H1 (cell line): Measurements from ENCODE around the gene GADD45B. TPM values are rescaled to one million over a fixed set of nuclear protein-coding genes. Genes with fewer than 3 reads are reported as not detected.

Experiments used
- CTCF ChIA-PET: fragments of 300-600 bp; sonication (Branson Sonifier 250); formaldehyde crosslinking; loops from one replicate; lab custom pipeline; 2021; ENCODE audit not compliant: partially characterized antibody; lab: Charles Lee
- POLR2A ChIA-PET: fragments of 300-600 bp; sonication (Branson Sonifier 250); formaldehyde crosslinking; loops from one replicate; lab custom pipeline; 2021; ENCODE audit warnings: inconsistent platforms; ENCODE audit not compliant: partially characterized antibody; lab: Charles Lee
- DNase-seq, 2 experiments: peaks; one replicate each; pipeline versions ENCODE4 v3.0.0 to v3.0.0-alpha.2; 2010 to 2022; ENCODE audit warnings: low spot score in 2 of 2, low read depth in 1 of 2, mixed read lengths in 1 of 2
- FAIRE-seq: peaks from 2 replicates; lab custom pipeline; 2011; peaks lifted over from hg19 to GRCh38; lab: Jason Lieb, UNC
- H2AFZ ChIP-seq: 2 replicates; pipeline ENCODE4 v1.8.1; 2012; ENCODE audit warnings: low read length, inconsistent platforms
- H2AK5ac ChIP-seq: 2 replicates; pipeline ENCODE4 v1.6.1; 2013; ENCODE audit warnings: low read depth, low read length
- H2BK120ac ChIP-seq: replicated peaks from 2 replicates; pipeline ENCODE3; 2013; ENCODE audit warnings: low read depth, low read length, inconsistent platforms
- H2BK12ac ChIP-seq: 2 replicates; pipeline ENCODE4 v1.6.1; 2013; ENCODE audit warnings: low read depth, low read length
- H2BK15ac ChIP-seq: 2 replicates; pipeline ENCODE4 v1.6.1; 2013; ENCODE audit warnings: low read length
- H2BK20ac ChIP-seq: 2 replicates; pipeline ENCODE4 v1.6.1; 2013; ENCODE audit warnings: low read length
- H2BK5ac ChIP-seq: 2 replicates; pipeline ENCODE4 v1.6.1; 2013; ENCODE audit warnings: low read depth, low read length
- H3K14ac ChIP-seq: 2 replicates; pipeline ENCODE4 v1.6.1; 2013; ENCODE audit warnings: inconsistent platforms; ENCODE audit not compliant: insufficient read length
- H3K18ac ChIP-seq: 2 replicates; pipeline ENCODE4 v1.6.1; 2013; ENCODE audit warnings: low read length; ENCODE audit errors: extremely low read depth
- H3K23ac ChIP-seq: 2 replicates; pipeline ENCODE4 v1.6.1; 2013; ENCODE audit warnings: inconsistent platforms; ENCODE audit not compliant: insufficient read length
- H3K23me2 ChIP-seq: 2 replicates; pipeline ENCODE4 v1.6.1; 2013; ENCODE audit warnings: low read depth, low read length
- H3K27ac ChIP-seq: 2 replicates; pipeline ENCODE4 v1.6.1; 2011; ENCODE audit warnings: low read depth, low read length, inconsistent platforms
- H3K27me3 ChIP-seq, 4 experiments: replicated peaks in 1 of 4; 1 replicate in 1 of 4; 2 replicates in 3 of 4; pipeline versions ENCODE4 v1.6.1 to v1.8.1; 2011 to 2013; ENCODE audit warnings: low read length in 3 of 4, mild to moderate bottlenecking in 3 of 4, inconsistent platforms in 2 of 4, mixed read lengths in 2 of 4, moderate library complexity in 1 of 4; ENCODE audit not compliant: control insufficient read depth in 3 of 4, insufficient read depth in 3 of 4; ENCODE audit errors: extremely low read depth in 1 of 4
- H3K36me3 ChIP-seq, 4 experiments: 2 replicates each; pipeline versions ENCODE4 v1.6.1 to v1.8.1; 2011 to 2013; ENCODE audit warnings: mild to moderate bottlenecking in 4 of 4, low read length in 3 of 4, moderate library complexity in 2 of 4, control low read depth in 1 of 4, inconsistent platforms in 1 of 4; ENCODE audit not compliant: insufficient read depth in 4 of 4, control insufficient read depth in 2 of 4
- H3K4ac ChIP-seq: replicated peaks from 2 replicates; pipeline ENCODE3; 2013; ENCODE audit warnings: low read length, low read depth, mixed read lengths, inconsistent platforms; ENCODE audit not compliant: insufficient read length
- H3K4me1 ChIP-seq, 4 experiments: replicated peaks in 1 of 4; 1 replicate in 1 of 4; 2 replicates in 3 of 4; pipeline versions ENCODE4 v1.6.1 to v1.8.1; 2011 to 2013; ENCODE audit warnings: low read length in 3 of 4, inconsistent platforms in 2 of 4, mixed read lengths in 1 of 4; ENCODE audit not compliant: insufficient read depth in 4 of 4, control insufficient read depth in 3 of 4
- H3K4me2 ChIP-seq, 2 experiments: 2 replicates each; pipeline versions ENCODE4 v1.6.1 to v1.8.1; 2011 to 2013; ENCODE audit warnings: low read depth in 2 of 2, low read length in 2 of 2, control low read depth in 1 of 2, inconsistent platforms in 1 of 2, mild to moderate bottlenecking in 1 of 2; ENCODE audit not compliant: insufficient read depth in 1 of 2
- H3K4me3 ChIP-seq, 4 experiments: fragments of 200-600, 300-600 bp in 1 of 4; sonication (generic), shearing (Covaris generic), sonication (Bioruptor Twin) in 1 of 4; 2 replicates each; pipeline versions ENCODE4 v1.5.1 to v1.8.1; 2011 to 2016; ENCODE audit warnings: low read length in 4 of 4, low read depth in 3 of 4, control low read depth in 2 of 4, inconsistent platforms in 2 of 4, mild to moderate bottlenecking in 2 of 4, mixed read lengths in 1 of 4, moderate library complexity in 1 of 4; ENCODE audit not compliant: insufficient read depth in 2 of 4; ENCODE audit errors: extremely low read depth in 1 of 4
- H3K56ac ChIP-seq: replicated peaks from 2 replicates; pipeline ENCODE3; 2013; ENCODE audit warnings: low read depth, mild to moderate bottlenecking, mixed read lengths, low read length, inconsistent platforms; ENCODE audit not compliant: insufficient read length
- H3K79me1 ChIP-seq: 2 replicates; pipeline ENCODE4 v1.6.1; 2013; ENCODE audit warnings: low read depth, low read length, control low read depth
- H3K79me2 ChIP-seq, 2 experiments: 2 replicates each; pipeline versions ENCODE4 v1.6.1 to v1.8.1; 2012 to 2013; ENCODE audit warnings: low read length in 2 of 2, mild to moderate bottlenecking in 2 of 2, inconsistent platforms in 1 of 2; ENCODE audit not compliant: insufficient read depth in 2 of 2, control insufficient read depth in 1 of 2
- H3K9ac ChIP-seq, 4 experiments: replicated peaks in 1 of 4; 1 replicate in 1 of 4; 2 replicates in 3 of 4; pipeline versions ENCODE4 v1.6.1 to v1.8.1; 2011 to 2013; ENCODE audit warnings: low read depth in 3 of 4, low read length in 3 of 4, control low read depth in 2 of 4, mild to moderate bottlenecking in 2 of 4, moderate library complexity in 2 of 4, inconsistent platforms in 1 of 4; ENCODE audit errors: extremely low read depth in 1 of 4
- H3K9me3 ChIP-seq, 2 experiments: 2 replicates each; pipeline versions ENCODE4 v1.6.1 to v1.8.1; 2012 to 2013; ENCODE audit warnings: mild to moderate bottlenecking in 2 of 2, moderate library complexity in 2 of 2, control low read depth in 1 of 2, inconsistent platforms in 1 of 2, low read depth in 1 of 2, low read length in 1 of 2, mixed read lengths in 1 of 2; ENCODE audit not compliant: insufficient read depth in 2 of 2
- H4K20me1 ChIP-seq, 2 experiments: replicated peaks in 1 of 2; 2 replicates each; pipeline versions ENCODE3 to v1.8.1; 2011 to 2013; ENCODE audit warnings: inconsistent platforms in 2 of 2, low read length in 2 of 2, mild to moderate bottlenecking in 1 of 2; ENCODE audit not compliant: insufficient read depth in 2 of 2, control insufficient read depth in 1 of 2
- H4K5ac ChIP-seq: 2 replicates; pipeline ENCODE4 v1.6.1; 2013; ENCODE audit warnings: low read length, low read depth, mixed read lengths, inconsistent platforms; ENCODE audit not compliant: insufficient read length
- H4K8ac ChIP-seq: 2 replicates; pipeline ENCODE4 v1.8.0; 2013; ENCODE audit warnings: mild to moderate bottlenecking, moderate library complexity, low read length, inconsistent platforms; ENCODE audit not compliant: insufficient read depth; ENCODE audit errors: extremely low read depth
- H4K91ac ChIP-seq: replicated peaks from 2 replicates; pipeline ENCODE3; 2013; ENCODE audit warnings: low read length, mixed read lengths, inconsistent platforms; ENCODE audit not compliant: insufficient read length
- BCL11A ChIP-seq, 2 experiments: IDR thresholded peaks; one replicate each; pipeline ENCODE4 v1.6.1; 2011; ENCODE audit warnings: low read depth in 2 of 2, low read length in 2 of 2, mild to moderate bottlenecking in 2 of 2
- CHD1 ChIP-seq: IDR thresholded peaks from 2 replicates; pipeline ENCODE4 v1.6.1; 2012; ENCODE audit warnings: low read depth, low read length, improper control_type of control experiment
- EP300 ChIP-seq, 2 experiments: IDR thresholded peaks; 1 replicate in 1 of 2; 2 replicates in 1 of 2; pipeline ENCODE4 v1.6.1; 2011 to 2012; ENCODE audit warnings: low read depth in 2 of 2, low read length in 2 of 2, mild to moderate bottlenecking in 2 of 2, borderline replicate concordance in 1 of 2, inconsistent platforms in 1 of 2, moderate library complexity in 1 of 2
- FOSL1 ChIP-seq: IDR thresholded peaks from 2 replicates; pipeline ENCODE4 v1.6.1; 2011; ENCODE audit warnings: mild to moderate bottlenecking, low read depth, low read length, moderate library complexity; ENCODE audit not compliant: insufficient read depth
- GTF2F1 ChIP-seq: IDR thresholded peaks from 2 replicates; pipeline ENCODE4 v1.6.1; 2012; ENCODE audit warnings: low read depth, low read length, improper control_type of control experiment, borderline replicate concordance
- JUN ChIP-seq: IDR thresholded peaks from 2 replicates; pipeline ENCODE4 v1.6.1; 2011; ENCODE audit warnings: low read depth, mild to moderate bottlenecking, improper control_type of control experiment, low read length
- KDM4A ChIP-seq: IDR thresholded peaks from one replicate; pipeline ENCODE4 v1.7.1; 2012; ENCODE audit warnings: low read depth, mild to moderate bottlenecking, moderate library complexity, low read length, inconsistent platforms; ENCODE audit not compliant: severe bottlenecking
- RBBP5 ChIP-seq: IDR thresholded peaks from 2 replicates; pipeline ENCODE4 v1.7.1; 2012; ENCODE audit warnings: low read depth, mild to moderate bottlenecking, inconsistent platforms, low read length, moderate library complexity, borderline replicate concordance
- SUZ12 ChIP-seq: fragments of 200-600 bp; sonication (generic); IDR thresholded peaks from 2 replicates; pipeline ENCODE4 v1.6.1; 2012; ENCODE audit warnings: mild to moderate bottlenecking, inconsistent platforms, low read length, moderate library complexity, mixed read lengths
- TBP ChIP-seq: IDR thresholded peaks from 2 replicates; pipeline ENCODE4 v1.6.1; 2011; ENCODE audit warnings: low read depth, low read length, improper control_type of control experiment
- TEAD4 ChIP-seq: IDR thresholded peaks from 2 replicates; pipeline ENCODE4 v1.6.1; 2012; ENCODE audit warnings: low read depth, low read length, inconsistent platforms, mixed read lengths
- WGBS, 2 experiments: shearing (Covaris generic) in 1 of 2; methylation state at CpG; one replicate each; pipeline versions ENCODE4 v1.1.6 to v1.1.7; 2013 to 2015; ENCODE audit warnings: low lambda C conversion rate in 2 of 2, mixed read lengths in 2 of 2, inconsistent platforms in 1 of 2, low coverage in 1 of 2, missing lambda C conversion rate in 1 of 2; ENCODE audit not compliant: insufficient replicate concordance in 2 of 2, insufficient coverage in 1 of 2, insufficient read length in 1 of 2; ENCODE audit errors: extremely low coverage in 1 of 2, missing lambda C conversion rate in 1 of 2; 5-methylcytosine and 5-hydroxymethylcytosine counted together
- polyA plus RNA-seq, 7 experiments: library from polyadenylated mRNA; depleted of rRNA in 3 of 7; stranded (reverse) in 5 of 7; unstranded in 2 of 7; fragments of >200 nt in 5 of 7; fragments of 200-250 nt in 2 of 7; gene quantifications; 1 replicate in 5 of 7; 2 replicates in 1 of 7; 4 replicates in 1 of 7; pipeline versions ENCODE4 v1.2.1 to v1.2.3, GENCODE V29; 2011 to 2013; ENCODE audit warnings: missing spikeins in 2 of 7, mixed read lengths in 2 of 7
- total RNA-seq: library from RNA; stranded (reverse); fragmentation: NEBNext Ultra II Directional; extraction: Animal tissue kit (Norgen Biotek cat#: 25700); gene quantifications from 2 replicates; pipeline ENCODE4 v1.2.1, GENCODE V29; 2021
- TF ChIP-seq, protein P1 (sequence below): IDR thresholded peaks from 2 replicates; pipeline ENCODE4 v1.6.1; 2012; ENCODE audit warnings: inconsistent platforms

GADD45B gene
- total and polyA plus RNA-seq, 2 of the 8 experiments (the other 6 are each of a cell fraction or from before 2014, with no cell fraction given), result 7.4 to 11.4 TPM

DNA sequence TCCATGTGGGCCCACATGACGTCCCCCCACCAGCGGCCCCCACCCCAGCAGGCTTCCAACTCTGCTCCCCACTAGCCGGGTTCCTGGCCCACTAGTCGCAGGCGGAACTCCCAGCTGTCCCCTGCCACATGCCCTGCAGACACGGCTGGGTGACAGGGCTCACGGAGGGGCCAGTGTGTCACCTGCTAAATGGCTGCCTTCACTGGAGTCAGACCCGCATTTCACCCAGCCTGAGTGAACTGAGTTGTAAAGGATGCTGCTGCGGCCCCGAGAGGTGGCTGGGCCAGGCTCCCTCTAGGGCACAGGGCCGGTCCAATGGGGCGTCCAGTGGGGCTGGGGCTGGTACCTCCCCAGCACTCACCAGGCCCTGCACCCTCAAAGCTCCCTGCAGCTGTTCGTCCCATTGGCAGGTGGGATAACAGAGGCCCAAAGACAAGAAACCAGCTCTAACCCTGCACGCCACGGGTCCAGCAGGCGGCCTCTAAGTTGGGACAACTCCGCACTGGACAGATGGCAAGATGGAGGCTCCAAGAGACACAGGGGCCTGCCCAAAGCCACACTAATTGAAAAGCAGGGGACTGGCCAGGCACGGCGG is 22.4 kb upstream of the GADD45B start:
- FAIRE-seq (no peak), DNase-seq (no peak)
- Histone ChIP-seq H3K4me1 (peaks cover 0 to 5% (median 3%) of the 10 kb centered on the region in 4 experiments; a peak in 5 of 7 replicates), H3K79me2 (peaks cover 25 to 76% of the 10 kb centered on the region in 2 experiments), H2BK120ac (no peak overlapping the region), H2BK12ac (no peak overlapping the region), H3K27ac (no peak overlapping the region), H2AFZ (no peak overlapping the region), H3K36me3 (no peaks in the 10 kb centered on the region; a peak in 1 of 8 replicates), H4K91ac (no peak overlapping the region), H3K79me1 (peaks cover 9% of the 10 kb centered on the region), H2BK15ac (no peak overlapping the region), H3K23ac (no peak overlapping the region), H2BK5ac (no peak overlapping the region), H3K9ac (no peak overlapping the region), H3K4me3 (no peak overlapping the region), H2BK20ac (no peak overlapping the region), H3K4ac (no peak overlapping the region), H3K56ac (no peak overlapping the region), H3K27me3 (no peaks in the 10 kb centered on the region), H3K23me2 (no peaks in the 10 kb centered on the region), H3K4me2 (no peak overlapping the region; a peak in 2 of 4 replicates), H4K5ac (no peak overlapping the region), H4K20me1 (peaks cover 33 to 34% of the 10 kb centered on the region in 2 experiments), H4K8ac (no peak overlapping the region), H3K14ac (no peak overlapping the region), H2AK5ac (no peak overlapping the region), H3K18ac (no peak overlapping the region), H3K9me3 (no peaks in the 10 kb centered on the region)
- POLR2A ChIA-PET, result interaction anchor here (5.7 to 6.4 kb wide), 2 partner anchors 23 to 26 kb away, joined by 45 to 76 read pairs; partner anchors contain the start of genes GADD45B and TIMM13
- CTCF ChIA-PET, result interaction anchor here (1.0 to 3.8 kb wide), 4 partner anchors 12 to 161 kb away, joined by 3 to 15 read pairs (median 4); no protein-coding TSS in a partner anchor
- TF ChIP-seq TEAD4, result no peak
- TF ChIP-seq, protein P1, sequence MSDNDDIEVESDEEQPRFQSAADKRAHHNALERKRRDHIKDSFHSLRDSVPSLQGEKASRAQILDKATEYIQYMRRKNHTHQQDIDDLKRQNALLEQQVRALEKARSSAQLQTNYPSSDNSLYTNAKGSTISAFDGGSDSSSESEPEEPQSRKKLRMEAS, result no peak
- no peak for TF ChIP-seq KDM4A
- TF ChIP-seq BCL11A (IDR thresholded peaks at IDR 0.05; ENCODE audit: low read depth in 2 of 2, low read length in 2 of 2), result no peak
- no peak for TF ChIP-seq RBBP5
- no peak for TF ChIP-seq JUN
- TF ChIP-seq EP300 (IDR thresholded peaks at IDR 0.05; ENCODE audit: borderline replicate concordance in 1 of 2, low read depth in 2 of 2, low read length in 2 of 2), result no peak
- TF ChIP-seq GTF2F1, result no peak
- no peak for TF ChIP-seq CHD1
- no peak for TF ChIP-seq TBP
- no peak for TF ChIP-seq SUZ12
- no peak for TF ChIP-seq FOSL1
- 89% methylated on average over 16 of the region's 19 CpGs; no CpG with 5 or more reads in 1 of the 2 experiments for WGBS, 2 experiments
